Subcutaneous abdominal adipose tissue (tissue), 5 donors: ENCODE data around the gene IMMP1L.

Experiments used
- H3K27ac ChIP-seq: one replicate; pipeline ENCODE4 v1.7.0; 2013; ENCODE audit warnings: low read depth, mild to moderate bottlenecking, inconsistent platforms, low read length, moderate library complexity
- H3K27me3 ChIP-seq, 5 donors: one replicate each; pipeline ENCODE4 v1.7.0; 2013; ENCODE audit warnings: low read length in 5 of 5, inconsistent platforms in 1 of 5; ENCODE audit not compliant: control insufficient read depth in 5 of 5, insufficient read depth in 4 of 5
- H3K36me3 ChIP-seq, 5 donors: one replicate each; pipeline ENCODE4 v1.7.0; 2013; ENCODE audit warnings: low read length in 5 of 5; ENCODE audit not compliant: control insufficient read depth in 5 of 5, insufficient read depth in 5 of 5
- H3K4me1 ChIP-seq, 5 donors: one replicate each; pipeline ENCODE4 v1.7.0; 2013; ENCODE audit warnings: low read length in 5 of 5, mild to moderate bottlenecking in 3 of 5, moderate library complexity in 1 of 5; ENCODE audit not compliant: control insufficient read depth in 5 of 5, insufficient read depth in 5 of 5
- H3K4me3 ChIP-seq, 5 donors: one replicate each; pipeline ENCODE4 v1.7.0; 2013; ENCODE audit warnings: low read length in 5 of 5, low read depth in 1 of 5
- H3K9ac ChIP-seq, 5 donors: one replicate each; pipeline ENCODE4 v1.7.0; 2013; ENCODE audit warnings: low read length in 5 of 5, mild to moderate bottlenecking in 4 of 5, moderate library complexity in 3 of 5
- H3K9me3 ChIP-seq, 5 donors: one replicate each; pipeline ENCODE4 v1.7.0; 2013; ENCODE audit warnings: low read length in 5 of 5; ENCODE audit not compliant: control insufficient read depth in 5 of 5
- donor health status: healthy.
- donor health status: healthy.
- donor health status: healthy.
- donor health status: healthy.
- donor health status: healthy.

IMMP1L gene

GRCh38 chr11:31479066-31479465 lies 30.4 kb downstream of the IMMP1L start:
- Histone ChIP-seq H3K27me3 (no peaks in the 10 kb centered on the region), H3K4me3 (no peak overlapping the region), H3K27ac (no peak overlapping the region), H3K9ac (no peak overlapping the region), H3K36me3 (no peaks in the 10 kb centered on the region), H3K9me3 (no peaks in the 10 kb centered on the region), H3K4me1 (no peaks in the 10 kb centered on the region)

- H3K27me3 ChIP-seq, result no peaks in the 10 kb centered on the region
- no peaks in the 10 kb centered on the region for H3K36me3 ChIP-seq
- H3K9me3 ChIP-seq, result no peaks in the 10 kb centered on the region
- no peaks in the 10 kb centered on the region for H3K4me1 ChIP-seq
- H3K4me3 ChIP-seq, result no peak overlapping the region
- H3K27ac ChIP-seq, result no peak overlapping the region
- H3K9ac ChIP-seq, result no peak overlapping the region
Observed at GRCh38 chr11:31478223-31478590, 31.2 kb downstream of the IMMP1L start.

DNA sequence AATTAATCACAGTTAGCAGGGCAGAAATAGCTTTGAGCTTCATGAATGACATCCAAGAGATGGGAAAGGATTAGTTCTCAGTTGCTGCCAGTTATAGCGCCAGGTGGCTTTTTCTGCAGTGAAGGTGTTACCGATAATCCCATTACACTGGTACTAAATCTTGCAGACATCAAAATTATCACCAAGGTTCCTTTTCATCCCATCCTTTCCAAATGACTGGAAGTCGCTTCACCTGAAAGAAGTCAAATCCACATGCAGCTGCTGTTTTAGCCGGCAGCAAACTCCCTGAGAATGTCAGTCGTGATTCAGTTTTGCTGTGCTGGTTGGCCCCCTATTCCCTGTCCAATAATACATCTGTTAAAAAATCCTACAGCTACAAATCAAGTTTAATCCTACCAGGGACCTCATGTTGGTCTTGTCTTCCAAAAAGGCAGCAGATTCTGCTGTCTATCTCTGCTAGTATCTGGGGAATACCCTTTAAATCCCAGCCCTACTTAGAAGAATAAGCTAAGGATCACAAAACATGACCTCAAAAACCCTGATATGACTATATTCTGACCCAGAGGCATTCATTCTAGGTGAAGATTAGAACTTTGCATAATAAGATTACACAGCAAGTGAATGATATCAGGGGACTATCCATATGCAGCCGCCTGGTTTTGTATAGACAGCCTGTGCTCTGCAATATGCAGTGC lies 31.7 kb downstream of the IMMP1L start:
- no peaks in the 10 kb centered on the region for H3K4me1 ChIP-seq
- H3K36me3 ChIP-seq, result no peaks in the 10 kb centered on the region
- H3K9me3 ChIP-seq, result no peaks in the 10 kb centered on the region
- H3K9ac ChIP-seq, result no peak overlapping the region
- H3K27ac ChIP-seq, result no peak overlapping the region
- H3K4me3 ChIP-seq, result no peak overlapping the region
- no peaks in the 10 kb centered on the region for H3K27me3 ChIP-seq

- Histone ChIP-seq H3K4me3 (no peak overlapping the region), H3K9ac (no peak overlapping the region), H3K27ac (no peak overlapping the region), H3K9me3 (no peaks in the 10 kb centered on the region), H3K36me3 (no peaks in the 10 kb centered on the region), H3K27me3 (no peaks in the 10 kb centered on the region), H3K4me1 (no peaks in the 10 kb centered on the region)
Observed at GRCh38 chr11:31474083-31474482, 35.3 kb downstream of the IMMP1L start.

GRCh38 chr11:31464436-31464835 lies 45.0 kb downstream of the IMMP1L start:
- Histone ChIP-seq H3K27me3 (no peaks in the 10 kb centered on the region), H3K36me3 (peaks cover 0 to 13% (median 0%) of the 10 kb centered on the region in 5 donors), H3K9me3 (peaks cover 0 to 13% (median 6%) of the 10 kb centered on the region in 5 donors), H3K4me1 (no peaks in the 10 kb centered on the region), H3K9ac (no peak overlapping the region), H3K4me3 (no peak overlapping the region), H3K27ac (no peak overlapping the region)

GRCh38 chr11:31455177-31455576 lies 54.2 kb downstream of the IMMP1L start:
- H3K4me3 ChIP-seq, result no peak overlapping the region
- H3K9me3 ChIP-seq, result no peaks in the 10 kb centered on the region
- no peak overlapping the region for H3K9ac ChIP-seq
- H3K36me3 ChIP-seq, result peaks cover 0 to 13% (median 0%) of the 10 kb centered on the region in 5 donors
- no peaks in the 10 kb centered on the region for H3K4me1 ChIP-seq
- no peaks in the 10 kb centered on the region for H3K27me3 ChIP-seq
- H3K27ac ChIP-seq, result no peak overlapping the region

DNA sequence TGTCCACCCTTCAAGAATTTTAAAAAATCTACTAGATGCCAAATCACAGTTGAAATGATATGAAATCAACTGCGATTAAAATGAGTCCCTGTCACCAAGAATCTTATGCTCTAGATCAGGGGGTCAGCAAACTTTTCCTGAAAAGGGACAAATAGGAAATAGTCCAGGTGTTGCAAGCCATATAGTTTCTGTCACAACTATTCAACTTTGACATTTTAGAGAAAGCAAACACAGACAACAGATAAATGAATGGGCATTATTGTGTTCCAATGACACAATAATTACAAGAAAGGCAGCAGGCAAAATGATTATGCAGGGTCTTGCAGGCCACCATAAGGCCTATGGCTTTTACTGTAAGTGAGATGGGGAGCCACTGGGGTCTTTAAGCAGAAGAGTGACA lies 58.6 kb downstream of the IMMP1L start:
- no peak overlapping the region for H3K27ac ChIP-seq
- no peaks in the 10 kb centered on the region for H3K27me3 ChIP-seq
- H3K4me3 ChIP-seq, result no peak overlapping the region
- H3K9ac ChIP-seq, result no peak overlapping the region
- no peaks in the 10 kb centered on the region for H3K9me3 ChIP-seq
- peaks cover 0 to 17% (median 0%) of the 10 kb centered on the region in 5 donors for H3K36me3 ChIP-seq
- H3K4me1 ChIP-seq, result no peaks in the 10 kb centered on the region

GRCh38 chr11:31449040-31449439 lies 60.4 kb downstream of the IMMP1L start:
- Histone ChIP-seq H3K4me3 (no peak overlapping the region), H3K9me3 (no peaks in the 10 kb centered on the region), H3K9ac (no peak overlapping the region), H3K27me3 (no peaks in the 10 kb centered on the region), H3K36me3 (peaks cover 0 to 21% (median 0%) of the 10 kb centered on the region in 5 donors), H3K27ac (no peak overlapping the region), H3K4me1 (no peaks in the 10 kb centered on the region)

DNA sequence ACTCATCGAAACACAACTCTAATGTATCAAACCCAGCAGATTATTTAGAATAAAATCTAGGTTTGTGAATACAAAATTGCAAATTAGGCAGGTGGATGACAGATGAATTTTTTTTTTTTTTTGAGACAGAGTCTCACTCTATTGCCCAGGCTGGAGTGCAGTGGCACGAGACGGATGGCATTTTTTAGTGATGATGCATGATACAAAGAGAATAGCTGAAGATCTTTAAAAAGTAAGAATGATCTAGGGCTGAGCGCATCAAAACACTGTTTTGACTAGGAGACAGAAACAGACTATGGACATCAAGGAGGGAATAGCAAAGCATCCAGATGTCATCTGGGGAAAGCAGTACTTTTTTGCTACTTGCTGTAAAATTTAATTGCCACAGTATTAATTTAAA lies 63.8 kb downstream of the IMMP1L start:
- Histone ChIP-seq H3K9ac (no peak overlapping the region), H3K27me3 (no peaks in the 10 kb centered on the region), H3K27ac (no peak overlapping the region), H3K4me1 (no peaks in the 10 kb centered on the region), H3K4me3 (no peak overlapping the region), H3K36me3 (peaks cover 0 to 10% (median 0%) of the 10 kb centered on the region in 5 donors), H3K9me3 (no peaks in the 10 kb centered on the region)

DNA sequence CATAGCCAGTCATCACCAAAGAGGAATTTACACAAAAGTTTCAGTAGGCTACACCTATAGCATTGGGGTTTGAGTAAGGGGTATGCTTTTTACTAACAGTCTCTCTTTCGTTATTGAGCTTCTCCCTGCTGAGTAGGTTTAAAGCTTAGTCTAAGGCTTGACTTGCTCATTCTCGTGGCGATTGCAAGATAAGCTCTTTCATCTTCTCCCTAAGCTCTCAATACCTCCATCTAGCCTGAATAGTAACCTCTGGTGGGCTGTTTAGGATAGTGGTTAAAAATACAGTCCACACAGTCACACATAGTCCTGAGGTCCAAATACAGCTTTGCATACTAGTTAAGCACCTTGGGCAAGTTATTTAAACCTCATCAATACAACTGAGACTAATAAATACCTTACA lies 65.6 kb downstream of the IMMP1L start:
- Histone ChIP-seq H3K27ac (no peak overlapping the region), H3K36me3 (peaks cover 0 to 9% (median 0%) of the 10 kb centered on the region in 5 donors), H3K4me1 (no peaks in the 10 kb centered on the region), H3K9ac (no peak overlapping the region), H3K27me3 (no peaks in the 10 kb centered on the region), H3K9me3 (no peaks in the 10 kb centered on the region), H3K4me3 (no peak overlapping the region)
